Gastrocnemius medialis (tissue), 4 donors: ENCODE measurements around the gene SPDYC.

Experiments
- POLR2A ChIP-seq, 2 donors: fragments of 450-650 bp; IDR thresholded peaks; one replicate each; pipeline ENCODE4 v1.6.1; 2017; ENCODE audit warnings: antibody characterized with exemption in 2 of 2, mild to moderate bottlenecking in 2 of 2, moderate library complexity in 2 of 2
- TF ChIP-seq, protein P1 (sequence below), 5 experiments: fragments of 450-650 bp in 3 of 5; fragments of 200-600 bp in 2 of 5; sonication (generic) in 2 of 5; IDR thresholded peaks in 4 of 5; conservative IDR thresholded peaks in 1 of 5; 1 replicate in 4 of 5; 2 replicates in 1 of 5; pipeline ENCODE4 v1.5.1; 2016 to 2019; ENCODE audit warnings: antibody characterized with exemption in 5 of 5, mild to moderate bottlenecking in 3 of 5, moderate library complexity in 3 of 5

DNA sequence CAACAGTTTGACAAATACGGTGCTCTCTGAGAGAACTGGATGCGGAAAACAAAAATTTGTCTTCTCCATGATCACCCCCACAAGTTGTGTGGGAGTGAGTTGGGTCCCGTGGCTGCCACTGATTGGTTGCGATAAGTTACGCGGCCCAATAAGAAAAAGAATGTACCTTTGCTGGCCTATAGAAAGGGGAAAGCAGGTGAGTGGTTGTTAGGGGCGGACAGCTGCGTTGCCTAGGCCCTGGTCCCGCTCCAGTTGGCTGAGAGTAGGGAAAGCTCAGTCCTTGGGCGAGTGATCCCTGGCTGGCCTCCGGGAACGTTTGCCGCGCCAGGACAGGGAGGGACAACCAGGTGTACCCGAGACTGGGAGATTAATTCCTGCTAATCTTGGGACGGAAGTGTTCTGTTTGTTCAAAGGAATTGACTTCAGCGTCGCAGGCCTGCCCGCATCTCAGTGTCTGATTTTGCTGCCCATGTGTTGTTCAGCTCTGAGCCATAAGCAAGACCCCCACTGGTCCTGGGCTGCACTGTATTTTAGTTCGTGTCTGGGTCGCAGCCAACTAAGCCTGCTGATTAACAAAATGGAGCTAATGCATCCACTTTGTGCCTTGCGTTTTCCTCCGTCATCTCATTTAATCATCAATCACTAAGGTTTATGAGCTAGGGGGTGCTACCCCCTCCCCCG is 34.9 kb upstream of the SPDYC start:
- TF ChIP-seq, protein P1, sequence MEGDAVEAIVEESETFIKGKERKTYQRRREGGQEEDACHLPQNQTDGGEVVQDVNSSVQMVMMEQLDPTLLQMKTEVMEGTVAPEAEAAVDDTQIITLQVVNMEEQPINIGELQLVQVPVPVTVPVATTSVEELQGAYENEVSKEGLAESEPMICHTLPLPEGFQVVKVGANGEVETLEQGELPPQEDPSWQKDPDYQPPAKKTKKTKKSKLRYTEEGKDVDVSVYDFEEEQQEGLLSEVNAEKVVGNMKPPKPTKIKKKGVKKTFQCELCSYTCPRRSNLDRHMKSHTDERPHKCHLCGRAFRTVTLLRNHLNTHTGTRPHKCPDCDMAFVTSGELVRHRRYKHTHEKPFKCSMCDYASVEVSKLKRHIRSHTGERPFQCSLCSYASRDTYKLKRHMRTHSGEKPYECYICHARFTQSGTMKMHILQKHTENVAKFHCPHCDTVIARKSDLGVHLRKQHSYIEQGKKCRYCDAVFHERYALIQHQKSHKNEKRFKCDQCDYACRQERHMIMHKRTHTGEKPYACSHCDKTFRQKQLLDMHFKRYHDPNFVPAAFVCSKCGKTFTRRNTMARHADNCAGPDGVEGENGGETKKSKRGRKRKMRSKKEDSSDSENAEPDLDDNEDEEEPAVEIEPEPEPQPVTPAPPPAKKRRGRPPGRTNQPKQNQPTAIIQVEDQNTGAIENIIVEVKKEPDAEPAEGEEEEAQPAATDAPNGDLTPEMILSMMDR (IDR thresholded peaks at IDR 0.05 in 4 of 5, conservative IDR thresholded peaks at IDR 0.05 in 1 of 5), result no peak
- no peak for TF ChIP-seq POLR2A (IDR thresholded peaks at IDR 0.05)
